H9 (cell line): ENCODE results near the gene CC2D1A. TPM values are rescaled to one million over a fixed set of nuclear protein-coding genes. Genes with fewer than 3 reads are reported as not detected.

Experiments used
- DNase-seq: peaks from one replicate; pipeline ENCODE4 v3.0.0-alpha.2; 2017
- H2AFZ ChIP-seq: one replicate; pipeline ENCODE4 v1.6.1; 2013; ENCODE audit warnings: mild to moderate bottlenecking, low read length, control low read depth, moderate library complexity
- H2AK5ac ChIP-seq: 2 replicates; pipeline ENCODE4 v1.6.1; 2013; ENCODE audit warnings: low read length, control low read depth, mixed read lengths; ENCODE audit not compliant: insufficient read length
- H2BK120ac ChIP-seq: one replicate; pipeline ENCODE4 v1.6.1; 2013; ENCODE audit warnings: low read depth, mild to moderate bottlenecking, low read length, control low read depth, inconsistent platforms; ENCODE audit not compliant: poor library complexity, severe bottlenecking
- H2BK12ac ChIP-seq: 2 replicates; pipeline ENCODE4 v1.6.1; 2013; ENCODE audit warnings: low read length, control low read depth, mixed read lengths, low read depth; ENCODE audit not compliant: insufficient read length
- H2BK15ac ChIP-seq: 2 replicates; pipeline ENCODE4 v1.6.1; 2013; ENCODE audit warnings: low read depth, low read length, control low read depth
- H2BK20ac ChIP-seq: one replicate; pipeline ENCODE4 v1.6.1; 2013; ENCODE audit warnings: low read depth, mild to moderate bottlenecking, low read length, control low read depth, inconsistent platforms; ENCODE audit not compliant: poor library complexity, severe bottlenecking
- H2BK5ac ChIP-seq: 2 replicates; pipeline ENCODE4 v1.6.1; 2013; ENCODE audit warnings: low read length, control low read depth, mixed read lengths; ENCODE audit not compliant: insufficient read length
- H3K14ac ChIP-seq: 2 replicates; pipeline ENCODE4 v1.6.1; 2013; ENCODE audit warnings: low read length, control low read depth; ENCODE audit not compliant: insufficient read depth
- H3K18ac ChIP-seq: 2 replicates; pipeline ENCODE4 v1.6.1; 2013; ENCODE audit warnings: low read depth, mild to moderate bottlenecking, mixed read lengths, low read length, control low read depth; ENCODE audit not compliant: insufficient read length
- H3K23ac ChIP-seq: 2 replicates; pipeline ENCODE4 v1.6.1; 2013; ENCODE audit warnings: low read length, control low read depth, mixed read lengths, low read depth; ENCODE audit not compliant: insufficient read length
- H3K23me2 ChIP-seq: 2 replicates; pipeline ENCODE4 v1.6.1; 2013; ENCODE audit warnings: low read depth, mild to moderate bottlenecking, mixed read lengths, low read length, control low read depth; ENCODE audit not compliant: insufficient read length, poor library complexity, severe bottlenecking
- H3K27ac ChIP-seq: 2 replicates; pipeline ENCODE4 v1.5.1; 2013; ENCODE audit warnings: low read length, control low read depth, mixed read lengths, low read depth; ENCODE audit not compliant: insufficient read length
- H3K27me3 ChIP-seq: 2 replicates; pipeline ENCODE4 v1.6.1; 2013; ENCODE audit warnings: low read length, control low read depth, inconsistent platforms; ENCODE audit not compliant: insufficient read depth
- H3K4ac ChIP-seq: 2 replicates; pipeline ENCODE4 v1.6.1; 2013; ENCODE audit warnings: low read depth, mild to moderate bottlenecking, control low read depth, inconsistent platforms, low read length, moderate library complexity
- H3K4me1 ChIP-seq: 2 replicates; pipeline ENCODE4 v1.6.1; 2013; ENCODE audit warnings: low read length, control low read depth, inconsistent platforms; ENCODE audit not compliant: insufficient read depth
- H3K4me2 ChIP-seq: 2 replicates; pipeline ENCODE4 v1.6.1; 2013; ENCODE audit warnings: low read length, control low read depth, mixed read lengths; ENCODE audit not compliant: insufficient read length, insufficient read depth
- H3K56ac ChIP-seq: 2 replicates; pipeline ENCODE4 v1.6.1; 2013; ENCODE audit warnings: low read depth, mild to moderate bottlenecking, mixed read lengths, low read length, control low read depth; ENCODE audit not compliant: insufficient read length
- H3K79me1 ChIP-seq: 2 replicates; pipeline ENCODE4 v1.6.1; 2013; ENCODE audit warnings: low read depth, mild to moderate bottlenecking, moderate library complexity, low read length, control low read depth, inconsistent platforms; ENCODE audit not compliant: insufficient read depth, poor library complexity, severe bottlenecking
- H3K79me2 ChIP-seq: 2 replicates; pipeline ENCODE4 v1.6.1; 2013; ENCODE audit warnings: low read length, control low read depth, inconsistent platforms; ENCODE audit not compliant: insufficient read depth
- H3K9ac ChIP-seq: 2 replicates; pipeline ENCODE4 v1.6.1; 2013; ENCODE audit warnings: low read length, control low read depth, mixed read lengths; ENCODE audit not compliant: insufficient read length; ENCODE audit errors: extremely low read depth
- H3K9me3 ChIP-seq: one replicate; pipeline ENCODE4 v1.6.1; 2013; ENCODE audit warnings: low read depth, low read length, inconsistent platforms; ENCODE audit not compliant: control insufficient read depth
- H3T11ph ChIP-seq: one replicate; pipeline ENCODE4 v1.6.1; 2013; ENCODE audit warnings: mild to moderate bottlenecking, low read length, control low read depth, inconsistent platforms
- H4K20me1 ChIP-seq: one replicate; pipeline ENCODE4 v1.6.1; 2013; ENCODE audit not compliant: control insufficient read depth, insufficient read length, insufficient read depth
- H4K5ac ChIP-seq: 2 replicates; pipeline ENCODE4 v1.6.1; 2013; ENCODE audit warnings: low read depth, mild to moderate bottlenecking, mixed read lengths, low read length, control low read depth; ENCODE audit not compliant: insufficient read length
- H4K8ac ChIP-seq: replicated peaks from 2 replicates; pipeline ENCODE4 v1.6.1; 2013; ENCODE audit warnings: low read length, control low read depth, mixed read lengths, low read depth; ENCODE audit not compliant: insufficient read length
- H4K91ac ChIP-seq: 2 replicates; pipeline ENCODE4 v1.6.1; 2013; ENCODE audit warnings: low read depth, mild to moderate bottlenecking, moderate library complexity, mixed read lengths, low read length, control low read depth; ENCODE audit not compliant: insufficient read length
- H3K27ac Mint-ChIP-seq, 3 experiments: 2 replicates in 2 of 3; 3 replicates in 1 of 3; pipeline ENCODE4 v1.8.0; 2020 to 2021; ENCODE audit warnings: mixed read lengths in 3 of 3, mild to moderate bottlenecking in 1 of 3, moderate library complexity in 1 of 3
- H3K27me3 Mint-ChIP-seq: 2 replicates; pipeline ENCODE4 v1.8.0; 2021; ENCODE audit warnings: low read depth, mild to moderate bottlenecking, moderate library complexity, mixed read lengths
- H3K36me3 Mint-ChIP-seq, 3 experiments: 2 replicates in 2 of 3; 3 replicates in 1 of 3; pipeline ENCODE4 v1.8.0; 2020 to 2021; ENCODE audit warnings: low read depth in 3 of 3, mixed read lengths in 3 of 3; ENCODE audit not compliant: insufficient read depth in 1 of 3
- H3K4me1 Mint-ChIP-seq, 2 experiments: 2 replicates each; pipeline ENCODE4 v1.8.0; 2020; ENCODE audit warnings: mixed read lengths in 2 of 2
- H3K4me3 Mint-ChIP-seq, 2 experiments: 2 replicates in 1 of 2; 3 replicates in 1 of 2; pipeline ENCODE4 v1.8.0; 2020 to 2021; ENCODE audit warnings: mild to moderate bottlenecking in 2 of 2, mixed read lengths in 2 of 2, moderate library complexity in 1 of 2
- H3K9me3 Mint-ChIP-seq, 2 experiments: 2 replicates in 1 of 2; 3 replicates in 1 of 2; pipeline ENCODE4 v1.8.0; 2020; ENCODE audit warnings: mild to moderate bottlenecking in 2 of 2, mixed read lengths in 2 of 2, moderate library complexity in 1 of 2
- CTCF ChIP-seq: fragments of 200-600 bp; sonication (generic); conservative IDR thresholded peaks from 3 replicates; pipeline ENCODE4 v1.8.0; 2021; ENCODE audit warnings: antibody characterized with exemption, mild to moderate bottlenecking
- WGBS: extraction: QIAGEN DNeasy Blood & Tissue Kit; methylation state at CpG from one replicate; pipeline ENCODE4 v1.1.7; 2013; ENCODE audit warnings: missing lambda C conversion rate, low lambda C conversion rate, mixed read lengths; ENCODE audit not compliant: insufficient read length; ENCODE audit errors: extremely low coverage; 5-methylcytosine and 5-hydroxymethylcytosine counted together
- total RNA-seq: library from RNA; stranded (reverse); gene quantifications from 2 replicates; pipeline ENCODE4 v1.2.1, GENCODE V29; 2021

Gene CC2D1A
- total RNA-seq, 1 experiment from 2014 or later = 48.5 TPM

GRCh38 chr19:13920524-13920923, 14.5 kb downstream of the CC2D1A start:
- Histone ChIP-seq H3K14ac (no peak overlapping the region), H3K4ac (no peak overlapping the region), H2BK20ac (no peak overlapping the region), H4K5ac (no peak overlapping the region), H3K9me3 (peaks cover 6% of the 10 kb centered on the region), H2BK120ac (no peak overlapping the region), H3K23me2 (no peaks in the 10 kb centered on the region), H3K27ac (no peak overlapping the region), H2BK15ac (no peak overlapping the region), H4K20me1 (no peaks in the 10 kb centered on the region), H2BK12ac (no peak overlapping the region), H3K4me2 (no peak overlapping the region), H2AK5ac (no peak overlapping the region), H3K9ac (no peak overlapping the region), H3K56ac (no peak overlapping the region), H2BK5ac (no peak overlapping the region), H3K79me1 (no peaks in the 10 kb centered on the region), H4K8ac (no peak overlapping the region), H3K18ac (no peak overlapping the region), H3K4me1 (no peaks in the 10 kb centered on the region), H3T11ph (no peak overlapping the region), H4K91ac (no peak overlapping the region), H3K27me3 (no peaks in the 10 kb centered on the region), H2AFZ (no peak overlapping the region), H3K79me2 (no peaks in the 10 kb centered on the region), H3K23ac (no peak overlapping the region)
- no peak for TF ChIP-seq CTCF
- no peak for DNase-seq
- no peak overlapping the region for H3K4me3 Mint-ChIP-seq
- WGBS = no CpG with 5 or more reads among the region's 11 CpGs
- H3K4me1 Mint-ChIP-seq = no peaks in the 10 kb centered on the region
- H3K36me3 Mint-ChIP-seq = peaks cover 41 to 83% (median 64%) of the 10 kb centered on the region in 3 experiments
- H3K9me3 Mint-ChIP-seq = peaks cover 8 to 12% of the 10 kb centered on the region in 2 experiments; a peak in 4 of 5 replicates
- no peak overlapping the region for H3K27ac Mint-ChIP-seq
- H3K27me3 Mint-ChIP-seq = no peaks in the 10 kb centered on the region
